GM18507 (cell line): ENCODE measurements around the gene PCDHGC3.

Source experiments
- DNase-seq: peaks from one replicate; pipeline ENCODE4 v3.0.0; 2011; ENCODE audit warnings: low read depth; ENCODE audit not compliant: insufficient read length; ENCODE audit errors: extremely low spot score
- FAIRE-seq: peaks from 2 replicates; lab custom pipeline; 2011; peaks lifted over from hg19 to GRCh38; lab: Jason Lieb, UNC

Gene PCDHGC3

DNA sequence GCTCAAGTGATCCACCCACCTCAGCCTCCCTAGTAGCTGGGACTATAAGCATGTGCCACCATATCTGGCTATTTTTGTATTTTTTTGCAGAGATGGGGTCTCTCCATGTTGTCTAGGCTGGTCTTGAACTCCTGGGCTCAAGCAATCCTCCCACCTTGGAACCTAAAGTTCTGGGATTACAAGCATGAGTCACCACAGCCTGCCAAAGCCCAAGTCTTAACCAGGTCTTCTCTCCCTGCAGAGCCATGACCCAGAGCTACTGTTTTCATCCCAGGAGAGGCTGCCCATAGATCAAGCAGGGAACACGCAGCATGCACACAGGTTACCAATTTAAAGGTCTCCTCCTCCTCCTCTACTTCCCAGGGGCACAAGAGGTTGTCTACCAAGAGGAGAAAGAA lies 42.9 kb downstream of the PCDHGC3 start:
- FAIRE-seq (no peak), DNase-seq (no peak)

DNA sequence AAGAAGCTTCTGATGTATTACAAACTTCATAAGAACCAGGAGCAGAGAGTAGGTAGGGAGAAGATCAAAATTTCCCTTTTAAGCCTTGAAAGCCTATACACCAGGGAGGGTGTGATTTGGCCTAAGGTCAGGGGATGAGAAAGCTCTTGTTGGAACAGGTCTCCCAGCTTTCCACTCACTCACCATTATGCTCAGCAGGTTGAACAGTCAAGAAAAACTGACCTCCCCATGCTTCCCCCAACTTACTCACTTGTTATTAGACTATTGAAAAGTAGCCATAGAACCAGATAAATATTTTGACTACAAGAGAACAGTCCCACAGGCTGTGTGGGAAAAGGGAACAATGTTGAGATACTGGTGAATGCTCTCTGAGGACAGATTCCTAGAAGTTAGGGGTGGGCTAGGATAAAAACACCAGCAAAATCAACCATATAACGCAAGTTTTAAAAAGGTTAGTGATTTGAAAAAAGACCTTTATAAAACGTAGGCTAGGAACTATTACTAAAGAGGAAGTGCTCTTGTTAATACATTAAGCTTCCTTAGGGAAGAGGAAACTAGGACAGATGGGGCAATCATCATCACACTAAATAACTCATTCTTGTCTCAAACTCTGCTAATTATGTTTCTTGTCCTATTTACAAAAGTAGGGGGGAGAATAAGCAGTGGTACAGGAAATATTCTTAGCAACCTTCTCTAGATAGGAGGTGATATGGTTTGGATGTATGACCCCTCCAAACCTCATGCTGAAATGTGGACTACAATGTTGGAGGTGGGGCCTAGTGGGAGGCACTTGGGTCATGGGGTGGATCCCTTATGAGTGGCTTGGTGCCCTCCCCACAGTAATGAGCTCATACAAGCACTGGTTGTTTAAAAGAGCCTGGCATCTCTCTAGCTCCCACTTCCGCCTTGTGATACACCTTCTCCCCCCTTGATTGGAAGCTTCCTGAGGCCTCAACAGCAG lies 44.1 kb downstream of the PCDHGC3 start:
- FAIRE-seq = no peak

DNA sequence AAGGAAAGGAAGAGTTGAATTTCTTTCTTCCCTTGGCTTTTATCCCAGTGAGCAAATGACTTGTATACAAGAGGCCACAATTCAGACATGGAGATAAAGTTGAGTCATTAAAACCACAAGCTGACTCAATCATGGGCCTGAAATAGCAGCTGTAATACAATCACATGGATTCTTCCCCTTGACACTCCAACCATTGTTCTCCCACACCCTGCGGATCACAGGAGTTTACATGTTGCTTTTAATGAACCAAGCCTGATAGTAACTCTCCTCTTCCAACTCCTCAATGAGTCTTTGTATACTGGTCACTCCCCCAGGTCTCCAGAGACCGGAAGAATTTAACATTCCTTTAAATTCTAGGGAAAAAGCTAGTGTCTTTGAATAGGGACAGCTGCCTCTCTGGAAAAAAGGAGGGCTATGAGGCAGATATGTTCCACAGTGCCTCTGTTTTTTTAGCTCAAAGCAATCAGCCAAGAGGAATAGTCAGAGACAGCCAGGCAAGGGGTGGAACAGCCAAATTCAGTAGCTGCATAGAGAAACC lies 45.5 kb downstream of the PCDHGC3 start:
- FAIRE-seq (no peak), DNase-seq (no peak)

More for the DNA sequence above, 44.1 kb downstream of the PCDHGC3 start:
- no peak for DNase-seq

DNA sequence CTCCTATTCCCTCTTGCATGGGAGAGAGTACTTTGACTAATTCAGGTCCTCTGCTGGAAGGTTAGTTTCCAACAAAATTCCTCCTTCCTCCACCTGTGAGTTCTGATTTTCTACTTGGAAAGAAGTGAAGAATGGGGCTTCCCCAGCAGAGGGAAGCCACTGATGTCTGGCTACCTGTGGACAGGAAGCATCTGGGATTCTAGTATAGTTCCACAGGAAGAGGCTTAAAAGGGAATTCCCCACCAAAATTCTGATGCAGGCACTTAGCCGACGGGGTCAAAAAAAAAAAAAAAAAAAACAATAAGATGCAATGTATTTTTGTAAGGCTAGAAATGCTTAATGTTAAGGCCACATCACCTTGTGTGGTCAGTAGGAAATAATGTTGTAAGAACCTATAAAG lies 46.5 kb downstream of the PCDHGC3 start:
- FAIRE-seq (no peak), DNase-seq (no peak)

DNA sequence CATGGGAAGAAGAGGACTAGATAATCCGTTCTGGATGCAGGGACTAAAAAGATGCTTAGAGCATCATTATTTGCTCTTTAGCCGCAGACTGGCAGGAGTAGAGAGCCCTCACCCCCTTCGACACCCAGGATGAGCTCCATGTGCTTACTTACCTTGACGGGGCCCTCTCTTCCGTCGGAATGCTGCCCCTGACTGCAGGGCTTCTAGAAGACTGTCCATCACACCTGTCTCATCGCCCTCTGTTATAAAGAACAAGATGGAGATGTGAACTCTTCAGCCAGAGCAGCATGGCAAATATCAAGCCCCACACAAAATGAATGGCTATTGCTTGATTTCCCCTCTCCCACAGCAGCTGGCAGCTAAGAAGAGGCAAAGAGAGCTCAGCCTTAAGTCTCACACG lies 48.2 kb downstream of the PCDHGC3 start:
- DNase-seq = no peak
- FAIRE-seq = no peak

DNA sequence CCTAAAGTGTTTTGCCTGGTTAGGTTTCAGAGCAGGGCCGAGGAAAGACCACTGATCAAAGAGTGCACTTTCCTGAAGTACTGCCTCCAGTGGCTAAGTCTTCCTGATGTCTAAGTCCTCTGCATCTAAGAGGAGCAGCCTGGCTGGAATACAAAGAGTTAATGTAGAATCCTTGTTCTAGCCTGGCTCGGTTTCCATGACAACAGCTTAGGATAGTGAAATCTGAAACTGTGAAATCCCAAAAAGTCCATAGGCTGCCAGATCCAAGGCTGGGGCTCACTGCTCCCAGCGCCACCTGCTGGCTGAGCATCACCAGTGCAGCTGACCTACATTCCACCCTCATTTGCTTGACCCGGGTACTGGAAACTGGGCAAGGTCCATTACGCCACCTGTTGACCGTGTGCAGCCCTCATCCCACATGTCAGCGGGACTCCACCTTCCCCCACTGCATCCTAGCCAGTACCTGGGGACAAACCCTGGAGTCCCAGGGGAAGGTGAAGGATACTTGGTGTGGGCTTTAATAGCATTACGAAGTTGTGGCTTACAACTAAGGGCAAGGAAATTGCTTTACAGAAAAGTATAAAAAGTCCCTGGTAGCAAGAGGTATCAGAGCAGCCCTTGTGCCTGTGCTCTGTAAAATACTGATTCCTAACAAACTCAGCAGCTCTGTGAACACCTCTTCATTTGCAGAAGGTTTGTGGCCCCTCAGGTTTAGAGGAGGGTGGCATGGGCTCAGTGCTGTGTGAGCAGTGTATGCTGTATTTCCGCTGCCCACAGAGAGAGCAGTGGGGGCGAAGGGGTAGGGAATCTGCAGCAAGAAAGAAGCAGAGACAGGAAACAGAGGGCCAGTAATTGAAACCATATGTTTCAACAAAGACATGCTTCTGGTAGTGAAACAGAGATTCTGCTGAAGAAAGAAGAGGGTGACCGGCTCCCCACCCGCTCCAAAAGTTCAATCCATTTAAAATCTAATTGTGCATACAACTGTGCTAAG lies 49.1 kb downstream of the PCDHGC3 start:
- DNase-seq = no peak
- FAIRE-seq = peak; percentile 94

DNA sequence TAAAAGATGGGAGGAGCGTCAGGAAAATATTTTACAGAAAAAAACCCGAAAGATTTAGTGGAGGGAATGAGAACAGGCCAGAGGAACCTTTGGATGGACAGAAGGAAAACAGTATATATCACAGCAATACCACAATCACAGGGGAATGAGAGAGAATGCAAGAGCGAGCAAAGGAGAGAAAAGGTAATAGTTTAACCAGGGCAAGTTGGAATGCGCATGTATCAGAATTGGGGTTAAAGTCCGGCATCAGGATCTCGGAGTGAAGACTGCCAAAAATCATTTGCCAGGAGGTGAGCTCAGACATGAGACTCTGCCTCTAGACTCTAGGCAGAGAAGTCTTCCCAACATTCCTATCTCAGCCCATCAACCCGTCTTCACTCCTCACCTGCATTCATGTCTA lies 49.9 kb downstream of the PCDHGC3 start:
- FAIRE-seq (no peak), DNase-seq (no peak)

DNA sequence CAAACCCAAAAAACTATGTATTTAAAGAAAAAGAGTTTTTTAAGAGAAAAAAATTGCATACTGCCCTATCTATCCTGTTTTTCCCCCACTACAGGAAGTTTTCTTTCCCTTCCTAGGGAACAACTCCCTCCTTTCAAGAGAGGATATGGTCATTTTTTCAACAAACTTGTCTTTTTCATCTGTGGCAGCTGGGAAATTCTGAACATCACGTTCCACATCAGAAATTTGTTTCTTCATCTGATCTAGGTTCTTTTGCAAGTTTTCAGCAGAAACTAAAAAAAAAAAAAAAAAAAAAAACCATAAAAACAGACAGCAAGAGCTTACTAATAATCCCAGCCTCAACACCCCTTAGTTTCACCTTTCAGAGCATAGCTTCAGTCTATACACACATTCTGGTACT lies 51.7 kb downstream of the PCDHGC3 start:
- FAIRE-seq (no peak), DNase-seq (no peak)
